H9 (cell line): Measurements from ENCODE around the gene HEXA. TPM values are rescaled to one million over a fixed set of nuclear protein-coding genes. Genes with fewer than 3 reads are reported as not detected.

Source experiments
- DNase-seq: peaks from one replicate; pipeline ENCODE4 v3.0.0-alpha.2; 2017
- H2AFZ ChIP-seq: one replicate; pipeline ENCODE4 v1.6.1; 2013; ENCODE audit warnings: mild to moderate bottlenecking, low read length, control low read depth, moderate library complexity
- H2AK5ac ChIP-seq: 2 replicates; pipeline ENCODE4 v1.6.1; 2013; ENCODE audit warnings: low read length, control low read depth, mixed read lengths; ENCODE audit not compliant: insufficient read length
- H2BK120ac ChIP-seq: one replicate; pipeline ENCODE4 v1.6.1; 2013; ENCODE audit warnings: low read depth, mild to moderate bottlenecking, low read length, control low read depth, inconsistent platforms; ENCODE audit not compliant: poor library complexity, severe bottlenecking
- H2BK12ac ChIP-seq: 2 replicates; pipeline ENCODE4 v1.6.1; 2013; ENCODE audit warnings: low read length, control low read depth, mixed read lengths, low read depth; ENCODE audit not compliant: insufficient read length
- H2BK15ac ChIP-seq: 2 replicates; pipeline ENCODE4 v1.6.1; 2013; ENCODE audit warnings: low read depth, low read length, control low read depth
- H2BK20ac ChIP-seq: one replicate; pipeline ENCODE4 v1.6.1; 2013; ENCODE audit warnings: low read depth, mild to moderate bottlenecking, low read length, control low read depth, inconsistent platforms; ENCODE audit not compliant: poor library complexity, severe bottlenecking
- H2BK5ac ChIP-seq: 2 replicates; pipeline ENCODE4 v1.6.1; 2013; ENCODE audit warnings: low read length, control low read depth, mixed read lengths; ENCODE audit not compliant: insufficient read length
- H3K14ac ChIP-seq: 2 replicates; pipeline ENCODE4 v1.6.1; 2013; ENCODE audit warnings: low read length, control low read depth; ENCODE audit not compliant: insufficient read depth
- H3K18ac ChIP-seq: 2 replicates; pipeline ENCODE4 v1.6.1; 2013; ENCODE audit warnings: low read depth, mild to moderate bottlenecking, mixed read lengths, low read length, control low read depth; ENCODE audit not compliant: insufficient read length
- H3K23ac ChIP-seq: 2 replicates; pipeline ENCODE4 v1.6.1; 2013; ENCODE audit warnings: low read length, control low read depth, mixed read lengths, low read depth; ENCODE audit not compliant: insufficient read length
- H3K23me2 ChIP-seq: 2 replicates; pipeline ENCODE4 v1.6.1; 2013; ENCODE audit warnings: low read depth, mild to moderate bottlenecking, mixed read lengths, low read length, control low read depth; ENCODE audit not compliant: insufficient read length, poor library complexity, severe bottlenecking
- H3K27ac ChIP-seq: 2 replicates; pipeline ENCODE4 v1.5.1; 2013; ENCODE audit warnings: low read length, control low read depth, mixed read lengths, low read depth; ENCODE audit not compliant: insufficient read length
- H3K27me3 ChIP-seq: 2 replicates; pipeline ENCODE4 v1.6.1; 2013; ENCODE audit warnings: low read length, control low read depth, inconsistent platforms; ENCODE audit not compliant: insufficient read depth
- H3K4ac ChIP-seq: 2 replicates; pipeline ENCODE4 v1.6.1; 2013; ENCODE audit warnings: low read depth, mild to moderate bottlenecking, control low read depth, inconsistent platforms, low read length, moderate library complexity
- H3K4me1 ChIP-seq: 2 replicates; pipeline ENCODE4 v1.6.1; 2013; ENCODE audit warnings: low read length, control low read depth, inconsistent platforms; ENCODE audit not compliant: insufficient read depth
- H3K4me2 ChIP-seq: 2 replicates; pipeline ENCODE4 v1.6.1; 2013; ENCODE audit warnings: low read length, control low read depth, mixed read lengths; ENCODE audit not compliant: insufficient read length, insufficient read depth
- H3K56ac ChIP-seq: 2 replicates; pipeline ENCODE4 v1.6.1; 2013; ENCODE audit warnings: low read depth, mild to moderate bottlenecking, mixed read lengths, low read length, control low read depth; ENCODE audit not compliant: insufficient read length
- H3K79me1 ChIP-seq: 2 replicates; pipeline ENCODE4 v1.6.1; 2013; ENCODE audit warnings: low read depth, mild to moderate bottlenecking, moderate library complexity, low read length, control low read depth, inconsistent platforms; ENCODE audit not compliant: insufficient read depth, poor library complexity, severe bottlenecking
- H3K79me2 ChIP-seq: 2 replicates; pipeline ENCODE4 v1.6.1; 2013; ENCODE audit warnings: low read length, control low read depth, inconsistent platforms; ENCODE audit not compliant: insufficient read depth
- H3K9ac ChIP-seq: 2 replicates; pipeline ENCODE4 v1.6.1; 2013; ENCODE audit warnings: low read length, control low read depth, mixed read lengths; ENCODE audit not compliant: insufficient read length; ENCODE audit errors: extremely low read depth
- H3K9me3 ChIP-seq: one replicate; pipeline ENCODE4 v1.6.1; 2013; ENCODE audit warnings: low read depth, low read length, inconsistent platforms; ENCODE audit not compliant: control insufficient read depth
- H3T11ph ChIP-seq: one replicate; pipeline ENCODE4 v1.6.1; 2013; ENCODE audit warnings: mild to moderate bottlenecking, low read length, control low read depth, inconsistent platforms
- H4K20me1 ChIP-seq: one replicate; pipeline ENCODE4 v1.6.1; 2013; ENCODE audit not compliant: control insufficient read depth, insufficient read length, insufficient read depth
- H4K5ac ChIP-seq: 2 replicates; pipeline ENCODE4 v1.6.1; 2013; ENCODE audit warnings: low read depth, mild to moderate bottlenecking, mixed read lengths, low read length, control low read depth; ENCODE audit not compliant: insufficient read length
- H4K8ac ChIP-seq: replicated peaks from 2 replicates; pipeline ENCODE4 v1.6.1; 2013; ENCODE audit warnings: low read length, control low read depth, mixed read lengths, low read depth; ENCODE audit not compliant: insufficient read length
- H4K91ac ChIP-seq: 2 replicates; pipeline ENCODE4 v1.6.1; 2013; ENCODE audit warnings: low read depth, mild to moderate bottlenecking, moderate library complexity, mixed read lengths, low read length, control low read depth; ENCODE audit not compliant: insufficient read length
- H3K27ac Mint-ChIP-seq, 3 experiments: 2 replicates in 2 of 3; 3 replicates in 1 of 3; pipeline ENCODE4 v1.8.0; 2020 to 2021; ENCODE audit warnings: mixed read lengths in 3 of 3, mild to moderate bottlenecking in 1 of 3, moderate library complexity in 1 of 3
- H3K27me3 Mint-ChIP-seq: 2 replicates; pipeline ENCODE4 v1.8.0; 2021; ENCODE audit warnings: low read depth, mild to moderate bottlenecking, moderate library complexity, mixed read lengths
- H3K36me3 Mint-ChIP-seq, 3 experiments: 2 replicates in 2 of 3; 3 replicates in 1 of 3; pipeline ENCODE4 v1.8.0; 2020 to 2021; ENCODE audit warnings: low read depth in 3 of 3, mixed read lengths in 3 of 3; ENCODE audit not compliant: insufficient read depth in 1 of 3
- H3K4me1 Mint-ChIP-seq, 2 experiments: 2 replicates each; pipeline ENCODE4 v1.8.0; 2020; ENCODE audit warnings: mixed read lengths in 2 of 2
- H3K4me3 Mint-ChIP-seq, 2 experiments: 2 replicates in 1 of 2; 3 replicates in 1 of 2; pipeline ENCODE4 v1.8.0; 2020 to 2021; ENCODE audit warnings: mild to moderate bottlenecking in 2 of 2, mixed read lengths in 2 of 2, moderate library complexity in 1 of 2
- H3K9me3 Mint-ChIP-seq, 2 experiments: 2 replicates in 1 of 2; 3 replicates in 1 of 2; pipeline ENCODE4 v1.8.0; 2020; ENCODE audit warnings: mild to moderate bottlenecking in 2 of 2, mixed read lengths in 2 of 2, moderate library complexity in 1 of 2
- CTCF ChIP-seq: fragments of 200-600 bp; sonication (generic); conservative IDR thresholded peaks from 3 replicates; pipeline ENCODE4 v1.8.0; 2021; ENCODE audit warnings: antibody characterized with exemption, mild to moderate bottlenecking
- WGBS: extraction: QIAGEN DNeasy Blood & Tissue Kit; methylation state at CpG from one replicate; pipeline ENCODE4 v1.1.7; 2013; ENCODE audit warnings: missing lambda C conversion rate, low lambda C conversion rate, mixed read lengths; ENCODE audit not compliant: insufficient read length; ENCODE audit errors: extremely low coverage; 5-methylcytosine and 5-hydroxymethylcytosine counted together
- total RNA-seq: library from RNA; stranded (reverse); gene quantifications from 2 replicates; pipeline ENCODE4 v1.2.1, GENCODE V29; 2021

HEXA gene
- total RNA-seq, 1 experiment from 2014 or later = 54.7 TPM

GRCh38 chr15:72423256-72423655, 47.4 kb upstream of the HEXA start:
- Histone ChIP-seq H3K23ac (no peak overlapping the region), H3K14ac (no peak overlapping the region), H3K4me1 (no peaks in the 10 kb centered on the region), H4K91ac (no peak overlapping the region), H4K20me1 (no peaks in the 10 kb centered on the region), H2AK5ac (no peak overlapping the region), H3K27ac (no peak overlapping the region), H3K79me2 (no peaks in the 10 kb centered on the region), H3K27me3 (no peaks in the 10 kb centered on the region), H3K9ac (no peak overlapping the region), H3K9me3 (no peaks in the 10 kb centered on the region), H3K18ac (no peak overlapping the region), H3K23me2 (no peaks in the 10 kb centered on the region), H2BK15ac (no peak overlapping the region), H4K5ac (no peak overlapping the region), H3T11ph (no peak overlapping the region), H2BK12ac (no peak overlapping the region), H3K56ac (no peak overlapping the region), H2BK120ac (no peak overlapping the region), H3K4ac (no peak overlapping the region), H3K4me2 (no peak overlapping the region), H2BK20ac (no peak overlapping the region), H2AFZ (no peak overlapping the region), H4K8ac (no peak overlapping the region), H2BK5ac (no peak overlapping the region), H3K79me1 (no peaks in the 10 kb centered on the region)
- WGBS = no CpG with 5 or more reads among the region's 2 CpGs
- Mint-ChIP-seq H3K9me3 (peaks cover 24 to 32% of the 10 kb centered on the region in 2 experiments), H3K4me1 (no peaks in the 10 kb centered on the region), H3K27ac (no peak overlapping the region), H3K27me3 (peaks cover 3% of the 10 kb centered on the region), H3K36me3 (no peaks in the 10 kb centered on the region), H3K4me3 (no peak overlapping the region)
- no peak for TF ChIP-seq CTCF
- no peak for DNase-seq
